SK-N-MC (cell line): ENCODE measurements around the gene PLEKHS1.

ENCODE experiments used
- DNase-seq: peaks from one replicate; pipeline ENCODE4 v3.0.0-alpha.2; 2011; ENCODE audit warnings: low read depth, low spot score
- H3K27ac ChIP-seq: fragments of 200-600 bp; sonication (generic); 2 replicates; pipeline ENCODE4 v1.5.1; 2016; ENCODE audit warnings: mixed run types
- H3K36me3 ChIP-seq: fragments of 200-600 bp; sonication (generic); 2 replicates; pipeline ENCODE4 v1.6.1; 2017; ENCODE audit warnings: antibody characterized with exemption, low read length, mixed read lengths; ENCODE audit not compliant: insufficient read depth
- H3K4me3 ChIP-seq: fragments of 200-600 bp; sonication (generic); 2 replicates; pipeline ENCODE4 v1.5.1; 2016
- H3K9ac ChIP-seq: fragments of 200-600 bp; sonication (generic); 2 replicates; pipeline ENCODE4 v1.8.0; 2017; ENCODE audit warnings: mixed run types, mixed read lengths; ENCODE audit not compliant: insufficient read length
- H3K9me3 ChIP-seq: fragments of 200-600 bp; sonication (generic); 2 replicates; pipeline ENCODE4 v1.6.1; 2017; ENCODE audit warnings: low read depth, mild to moderate bottlenecking, antibody characterized with exemption, low read length, moderate library complexity, mixed read lengths
- EZH2 ChIP-seq: fragments of 200-600 bp; sonication (generic); IDR thresholded peaks from one replicate; pipeline ENCODE4 v1.6.1; 2017; ENCODE audit warnings: antibody characterized with exemption
- FOXP2 ChIP-seq: optimal IDR thresholded peaks from 2 replicates; pipeline ENCODE3; 2011; ENCODE audit warnings: mild to moderate bottlenecking, moderate library complexity; ENCODE audit not compliant: insufficient read depth; ENCODE audit errors: extremely low read length, control extremely low read depth
- POLR2AphosphoS5 ChIP-seq: IDR thresholded peaks from 2 replicates; pipeline ENCODE4 v1.6.1; 2012; ENCODE audit warnings: mild to moderate bottlenecking, low read depth, low read length, borderline replicate concordance

Gene PLEKHS1

GRCh38 chr10:113751181-113751732 lies at the start of gene PLEKHS1:
PLEKHS1 (plus strand) TSS chr10:113751682; CDS start chr10:113755278, 3,596 bp downstream.
- Histone ChIP-seq H3K9me3 (no peaks in the 10 kb centered on the region), H3K36me3 (no peaks in the 10 kb centered on the region), H3K9ac (no peak within 1 kb of the TSS), H3K27ac (peak within 1 kb of the TSS; percentile 50; the same call in 1 of the 2 replicates), H3K4me3 (no peak within 1 kb of the TSS)
- TF ChIP-seq POLR2AphosphoS5 = no peak
- no peak for TF ChIP-seq EZH2
- TF ChIP-seq FOXP2 = no peak
- peak; percentile 20 for DNase-seq

GRCh38 chr10:113704637-113705343 lies 46.7 kb upstream of the PLEKHS1 start:
- no peak for DNase-seq
- H3K36me3 ChIP-seq = peaks cover 18% of the 10 kb centered on the region
- H3K27ac ChIP-seq = peak overlapping the region; percentile 95
- TF ChIP-seq FOXP2 (no peak), EZH2 (no peak), POLR2AphosphoS5 (no peak)
- H3K9ac ChIP-seq = peak overlapping the region; percentile 70
- H3K9me3 ChIP-seq = no peaks in the 10 kb centered on the region
- H3K4me3 ChIP-seq = no peak overlapping the region

GRCh38 chr10:113705344-113705652 lies 46.2 kb upstream of the PLEKHS1 start:
- Histone ChIP-seq H3K4me3 (peak overlapping the region; percentile 36), H3K9ac (peak overlapping the region; percentile 70), H3K9me3 (no peaks in the 10 kb centered on the region), H3K27ac (peak overlapping the region; percentile 95), H3K36me3 (peaks cover 13% of the 10 kb centered on the region)
- DNase-seq = no peak
- TF ChIP-seq FOXP2 (no peak), EZH2 (no peak), POLR2AphosphoS5 (no peak)

GRCh38 chr10:113706623-113707022 lies 44.9 kb upstream of the PLEKHS1 start:
- H3K9me3 ChIP-seq = no peaks in the 10 kb centered on the region
- H3K4me3 ChIP-seq = no peak overlapping the region
- no peak overlapping the region for H3K9ac ChIP-seq
- peak overlapping the region; percentile 95 for H3K27ac ChIP-seq
- H3K36me3 ChIP-seq = peaks cover 10% of the 10 kb centered on the region; the same call in 1 of the 2 replicates
- TF ChIP-seq FOXP2 (no peak), EZH2 (no peak), POLR2AphosphoS5 (no peak)
- DNase-seq = no peak

GRCh38 chr10:113708640-113709039 lies 42.8 kb upstream of the PLEKHS1 start:
- no peak for DNase-seq
- Histone ChIP-seq H3K4me3 (peak overlapping the region; percentile 69), H3K36me3 (peaks cover 11% of the 10 kb centered on the region; the same call in 1 of the 2 replicates), H3K27ac (peak overlapping the region; percentile 91), H3K9ac (peak overlapping the region; percentile 12), H3K9me3 (no peaks in the 10 kb centered on the region)
- no peak for TF ChIP-seq POLR2AphosphoS5
- no peak for TF ChIP-seq FOXP2
- TF ChIP-seq EZH2 = no peak

GRCh38 chr10:113709221-113709838 lies 42.2 kb upstream of the PLEKHS1 start:
- peak overlapping the region; percentile 69 for H3K4me3 ChIP-seq
- H3K27ac ChIP-seq = peak overlapping the region; percentile 91
- TF ChIP-seq EZH2 (no peak), FOXP2 (no peak), POLR2AphosphoS5 (no peak)
- no peaks in the 10 kb centered on the region for H3K9me3 ChIP-seq
- H3K36me3 ChIP-seq = peaks cover 17% of the 10 kb centered on the region; the same call in 1 of the 2 replicates
- H3K9ac ChIP-seq = peak overlapping the region; percentile 12
- peak; percentile 42 for DNase-seq

- H3K36me3 ChIP-seq = peaks cover 29% of the 10 kb centered on the region; the same call in 1 of the 2 replicates
- no peak overlapping the region for H3K27ac ChIP-seq
- no peak for TF ChIP-seq FOXP2
- no peak for TF ChIP-seq POLR2AphosphoS5
- no peak for TF ChIP-seq EZH2
- no peaks in the 10 kb centered on the region for H3K9me3 ChIP-seq
- no peak for DNase-seq
- no peak overlapping the region; the same call in 1 of the 2 replicates for H3K4me3 ChIP-seq
- H3K9ac ChIP-seq = no peak overlapping the region
Observed at GRCh38 chr10:113711142-113711541, 40.3 kb upstream of the PLEKHS1 start.

GRCh38 chr10:113712024-113712423 lies 39.5 kb upstream of the PLEKHS1 start:
- no peak for TF ChIP-seq FOXP2
- TF ChIP-seq POLR2AphosphoS5 = no peak
- TF ChIP-seq EZH2 = no peak
- DNase-seq = no peak
- no peak overlapping the region for H3K27ac ChIP-seq
- no peak overlapping the region for H3K4me3 ChIP-seq
- H3K36me3 ChIP-seq = peaks cover 38% of the 10 kb centered on the region; the same call in 1 of the 2 replicates
- no peaks in the 10 kb centered on the region for H3K9me3 ChIP-seq
- H3K9ac ChIP-seq = no peak overlapping the region
